Common myeloid progenitor, CD34-positive (primary cell): ENCODE results near the gene MRPL51.

Source experiments
- CTCF ChIA-PET: fragments of 350-600 bp; sonication (Branson Sonifier 250); formaldehyde crosslinking; loops from one replicate; lab custom pipeline; 2021; ENCODE audit warnings: antibody characterized with exemption; lab: Charles Lee
- POLR2A ChIA-PET: fragments of 350-600 bp; sonication (Branson Sonifier 250); formaldehyde crosslinking; loops from one replicate; lab custom pipeline; 2021; ENCODE audit warnings: antibody characterized with exemption; lab: Charles Lee
- DNase-seq, 3 donors: peaks; one replicate each; pipeline versions ENCODE4 v3.0.0 to v3.0.0-alpha.2; 2013
- H3K27ac ChIP-seq, 2 experiments: 1 replicate in 1 of 2; 2 replicates in 1 of 2; pipeline ENCODE4 v1.7.0; 2013; ENCODE audit warnings: inconsistent platforms in 2 of 2, low read length in 2 of 2, mild to moderate bottlenecking in 2 of 2, low read depth in 1 of 2, moderate library complexity in 1 of 2; ENCODE audit not compliant: severe bottlenecking in 2 of 2, insufficient read depth in 1 of 2, poor library complexity in 1 of 2
- H3K27me3 ChIP-seq, 5 experiments: replicated peaks in 2 of 5; 1 replicate in 3 of 5; 2 replicates in 2 of 5; pipeline versions ENCODE4 v1.6.1 to v1.7.0; 2013; ENCODE audit warnings: low read length in 4 of 5, mild to moderate bottlenecking in 2 of 5, moderate library complexity in 2 of 5, inconsistent platforms in 1 of 5; ENCODE audit not compliant: insufficient read depth in 5 of 5, control insufficient read depth in 4 of 5
- H3K36me3 ChIP-seq, 4 experiments: 1 replicate in 2 of 4; 2 replicates in 2 of 4; pipeline versions ENCODE4 v1.6.1 to v1.7.0; 2013; ENCODE audit warnings: low read length in 3 of 4, control low read depth in 1 of 4, mild to moderate bottlenecking in 1 of 4; ENCODE audit not compliant: control insufficient read depth in 4 of 4, insufficient read depth in 4 of 4
- H3K4me1 ChIP-seq, 4 experiments: 1 replicate in 3 of 4; 2 replicates in 1 of 4; pipeline versions ENCODE4 v1.6.1 to v1.7.1; 2013; ENCODE audit warnings: low read length in 3 of 4, mild to moderate bottlenecking in 3 of 4, control low read depth in 1 of 4, inconsistent platforms in 1 of 4, moderate library complexity in 1 of 4; ENCODE audit not compliant: control insufficient read depth in 4 of 4, insufficient read depth in 4 of 4; ENCODE audit errors: control extremely low read depth in 1 of 4
- H3K4me3 ChIP-seq, 7 experiments: 1 replicate in 4 of 7; 2 replicates in 3 of 7; pipeline versions ENCODE4 v1.5.1 to v1.7.0; 2013; ENCODE audit warnings: mild to moderate bottlenecking in 7 of 7, low read length in 6 of 7, moderate library complexity in 6 of 7, inconsistent platforms in 2 of 7, low read depth in 2 of 7, control low read depth in 1 of 7; ENCODE audit not compliant: insufficient read depth in 4 of 7, control insufficient read depth in 1 of 7; ENCODE audit errors: extremely low read depth in 1 of 7
- H3K9me3 ChIP-seq, 5 experiments: 1 replicate in 4 of 5; 2 replicates in 1 of 5; pipeline versions ENCODE4 v1.6.1 to v1.7.1; 2013; ENCODE audit warnings: low read length in 4 of 5, mild to moderate bottlenecking in 2 of 5, inconsistent platforms in 1 of 5, low read depth in 1 of 5, moderate library complexity in 1 of 5; ENCODE audit not compliant: control insufficient read depth in 4 of 5, insufficient read depth in 2 of 5; ENCODE audit errors: control extremely low read depth in 1 of 5
- WGBS: methylation state at CpG from one replicate; pipeline ENCODE4 v1.1.5; 2013; ENCODE audit not compliant: insufficient coverage; 5-methylcytosine and 5-hydroxymethylcytosine counted together

Gene MRPL51

GRCh38 chr12:6442836-6443235 lies 50.2 kb downstream of the MRPL51 start:
- DNase-seq = no peak
- WGBS = 90% methylated on average over 6 of the region's 9 CpGs
- Histone ChIP-seq H3K27ac (no peak overlapping the region), H3K27me3 (peaks cover 0 to 1% (median 0%) of the 10 kb centered on the region in 5 experiments), H3K4me1 (peaks cover 12 to 45% (median 39%) of the 10 kb centered on the region in 4 experiments), H3K36me3 (peaks cover 0 to 5% (median 1%) of the 10 kb centered on the region in 4 experiments), H3K9me3 (no peaks in the 10 kb centered on the region), H3K4me3 (no peak overlapping the region)
- POLR2A ChIA-PET = interaction anchor here (0.7 kb wide), 1 partner anchor 10 kb away, joined by 4 read pairs; no protein-coding TSS in a partner anchor
- CTCF ChIA-PET = interaction anchor here (0.7 to 4.5 kb wide), 10 partner anchors 8 to 106 kb away, joined by 3 to 16 read pairs (median 4); partner anchors contain the start of gene TAPBPL
